Measurements from ENCODE around the gene FADS3.

Gene FADS3, protein sequence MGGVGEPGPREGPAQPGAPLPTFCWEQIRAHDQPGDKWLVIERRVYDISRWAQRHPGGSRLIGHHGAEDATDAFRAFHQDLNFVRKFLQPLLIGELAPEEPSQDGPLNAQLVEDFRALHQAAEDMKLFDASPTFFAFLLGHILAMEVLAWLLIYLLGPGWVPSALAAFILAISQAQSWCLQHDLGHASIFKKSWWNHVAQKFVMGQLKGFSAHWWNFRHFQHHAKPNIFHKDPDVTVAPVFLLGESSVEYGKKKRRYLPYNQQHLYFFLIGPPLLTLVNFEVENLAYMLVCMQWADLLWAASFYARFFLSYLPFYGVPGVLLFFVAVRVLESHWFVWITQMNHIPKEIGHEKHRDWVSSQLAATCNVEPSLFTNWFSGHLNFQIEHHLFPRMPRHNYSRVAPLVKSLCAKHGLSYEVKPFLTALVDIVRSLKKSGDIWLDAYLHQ

DNA sequence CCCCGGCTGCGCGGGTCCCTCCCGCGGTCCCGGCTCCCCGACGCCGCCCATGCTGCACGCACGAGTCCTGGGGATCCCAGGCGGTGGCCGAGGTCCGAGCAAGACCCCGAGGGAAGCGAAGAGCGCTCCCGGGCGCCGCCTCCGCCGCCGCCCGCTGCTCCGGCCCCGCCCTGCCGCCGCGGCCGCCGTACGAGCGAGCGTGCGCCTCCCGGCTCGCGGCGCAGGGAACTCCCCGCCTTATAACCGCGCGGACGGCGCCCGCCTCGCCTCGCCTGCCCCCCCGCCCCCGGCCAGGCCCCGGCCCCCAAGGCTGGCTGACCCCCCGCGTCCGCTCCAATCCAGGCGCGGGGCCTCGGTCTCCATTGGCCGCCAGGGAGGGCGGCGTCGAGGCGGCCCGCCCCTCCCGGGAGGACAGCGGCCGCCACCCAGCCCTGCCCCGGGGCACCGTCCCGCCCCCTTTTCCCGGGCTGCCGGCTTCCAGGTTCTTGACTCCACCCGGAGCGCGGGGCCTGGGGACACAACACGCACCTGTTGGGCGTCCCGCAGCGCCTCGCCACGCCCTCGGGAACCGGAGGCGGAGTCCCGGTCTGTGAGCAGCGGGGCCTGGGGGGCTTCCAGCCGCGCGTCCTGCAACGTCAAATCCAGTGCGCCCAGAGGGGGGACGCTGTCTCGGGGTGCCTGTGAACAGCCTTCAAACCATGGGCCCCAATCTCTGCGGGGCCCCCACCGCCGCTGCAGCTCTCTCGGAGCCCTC is at the start of gene FADS3:
TSS of gene FADS3 (minus strand) at position 215 of the 754 bp plus-strand sequence. CDS start at position 51, 164 bp downstream.
- DNase-seq (ENCODE audit: low read depth) = peak; percentile 33

GRCh38 chr11:61940466-61940865 is 49.1 kb upstream of the FADS3 start:
- no peak for DNase-seq (ENCODE audit: low read depth)

- DNase-seq (ENCODE audit: low read depth) = no peak
These were observed 44.5 kb upstream of the FADS3 start for GRCh38 chr11:61935861-61936260.

- no peak for DNase-seq (ENCODE audit: low read depth)
These were observed 39.6 kb upstream of the FADS3 start for GRCh38 chr11:61930933-61931332.

- no peak for DNase-seq (ENCODE audit: low read depth)
These were observed 37.3 kb upstream of the FADS3 start for GRCh38 chr11:61928606-61929005.

GRCh38 chr11:61927501-61927900 is 36.2 kb upstream of the FADS3 start:
- DNase-seq (ENCODE audit: low read depth) = no peak

- DNase-seq (ENCODE audit: low read depth) = no peak
These were observed 34.9 kb upstream of the FADS3 start for GRCh38 chr11:61926235-61926634.

DNA sequence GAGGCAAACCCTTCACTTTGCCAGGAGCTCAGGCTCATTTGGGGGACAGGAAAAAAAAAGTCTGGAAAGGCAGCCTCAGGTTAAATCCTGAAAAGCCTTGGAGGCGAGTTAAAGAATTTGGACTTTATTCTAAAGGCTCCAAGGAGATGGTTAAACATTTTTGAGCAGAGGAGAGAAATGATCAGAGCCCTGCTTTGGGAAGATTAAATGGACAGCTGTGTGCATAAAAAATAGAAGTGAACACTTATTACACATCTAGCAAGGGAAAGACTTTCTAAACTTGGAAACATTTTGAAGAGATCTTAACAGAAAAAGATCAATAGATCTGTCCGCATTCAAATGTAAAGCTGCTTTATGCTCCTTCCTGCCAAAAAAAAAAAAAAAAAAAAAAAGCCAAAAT is 34.4 kb upstream of the FADS3 start:
- no peak for DNase-seq (ENCODE audit: low read depth)

DNA sequence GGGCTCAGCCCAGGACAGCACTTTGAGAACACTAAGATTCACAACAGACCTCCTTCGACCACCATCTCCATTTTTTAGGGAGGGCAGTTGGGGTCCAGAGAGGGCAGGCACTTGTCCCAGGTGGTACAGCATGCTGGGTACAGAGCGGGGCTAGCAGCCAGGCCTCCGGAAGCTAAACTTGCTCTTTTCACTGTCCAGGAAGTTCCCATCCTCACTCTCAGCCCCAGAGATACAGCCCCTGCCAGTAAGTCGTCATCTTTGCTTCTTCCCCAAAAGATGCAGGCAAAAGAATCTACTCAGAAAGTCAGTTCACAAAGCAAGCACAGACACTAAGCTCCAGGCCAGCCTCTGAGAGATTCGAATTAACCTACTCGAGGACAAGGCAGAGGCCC is 32.7 kb upstream of the FADS3 start:
- no peak for DNase-seq (ENCODE audit: low read depth)

GRCh38 chr11:61923166-61924063 is 32.1 kb upstream of the FADS3 start:
- DNase-seq (ENCODE audit: low read depth) = no peak

- no peak for DNase-seq (ENCODE audit: low read depth)
These were observed 31.2 kb upstream of the FADS3 start for GRCh38 chr11:61922539-61922938.

DNA sequence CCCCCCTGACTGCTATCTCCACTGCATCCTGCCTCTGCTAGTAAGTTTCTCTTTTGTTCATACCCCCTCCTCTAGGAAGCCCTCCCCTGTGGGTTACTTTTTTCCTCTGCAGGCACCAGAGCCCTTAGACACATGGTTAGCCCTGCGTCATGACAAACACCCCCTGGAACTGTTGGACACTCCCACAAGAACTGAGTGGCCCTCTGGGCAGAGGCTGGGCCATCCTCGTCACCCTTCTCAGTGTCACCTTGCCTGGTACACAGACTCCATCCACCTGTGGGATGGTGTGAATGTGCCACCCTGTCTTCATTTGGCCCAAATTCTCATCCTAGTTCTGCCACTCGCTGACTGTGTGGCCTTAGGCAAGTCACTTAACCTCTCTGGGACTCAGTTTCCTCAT is 30.1 kb upstream of the FADS3 start:
- DNase-seq (ENCODE audit: low read depth) = no peak

- no peak for DNase-seq (ENCODE audit: low read depth)
These were observed 28.6 kb upstream of the FADS3 start for GRCh38 chr11:61919705-61920631.

DNA sequence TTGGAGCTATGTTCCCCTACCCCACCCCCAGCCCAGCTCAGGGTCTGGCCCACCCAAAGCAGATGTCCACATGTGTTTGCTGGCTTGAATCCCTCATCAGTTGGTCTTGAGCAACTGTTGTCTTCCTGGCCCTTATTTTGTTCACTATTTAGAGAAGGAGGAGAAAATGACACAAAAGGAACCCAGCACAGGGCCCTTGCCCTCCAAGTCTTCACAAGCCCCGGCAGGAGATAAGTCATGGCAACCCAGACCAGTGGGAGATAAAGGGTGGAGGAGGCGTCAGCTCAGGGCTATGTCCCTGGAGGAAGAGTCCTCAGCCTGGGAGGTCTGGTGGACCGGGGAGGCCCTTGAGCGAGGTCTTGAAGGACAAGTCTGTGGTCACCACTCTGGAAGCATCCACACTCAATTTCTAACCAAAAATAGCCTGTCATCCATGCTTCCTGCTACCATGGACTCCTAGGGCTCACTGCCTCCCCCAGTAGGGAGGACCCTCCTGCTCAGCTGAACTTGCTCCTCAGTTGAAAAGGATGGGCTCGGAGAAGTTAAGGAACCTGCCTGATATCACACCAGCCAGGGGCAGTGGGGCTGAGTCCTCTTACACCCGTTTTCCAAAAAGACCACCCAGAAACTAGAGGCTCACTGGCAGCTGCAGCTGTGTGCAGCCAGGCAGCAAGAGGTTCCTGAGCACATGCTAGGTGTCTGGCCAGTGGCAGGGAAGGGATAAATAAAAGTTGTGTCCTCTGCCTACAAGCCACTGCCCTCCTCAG is 27.8 kb upstream of the FADS3 start:
- no peak for DNase-seq (ENCODE audit: low read depth)

- no peak for DNase-seq (ENCODE audit: low read depth)
These were observed 27.0 kb upstream of the FADS3 start for GRCh38 chr11:61918251-61918937.

GRCh38 chr11:61917334-61918109 is 26.2 kb upstream of the FADS3 start, which contains the start of gene RAB3IL1:
Gene RAB3IL1 (minus strand): TSS chr11:61917566. CDS start chr11:61917367, 199 bp downstream.
- DNase-seq (ENCODE audit: low read depth) = no peak

DNA sequence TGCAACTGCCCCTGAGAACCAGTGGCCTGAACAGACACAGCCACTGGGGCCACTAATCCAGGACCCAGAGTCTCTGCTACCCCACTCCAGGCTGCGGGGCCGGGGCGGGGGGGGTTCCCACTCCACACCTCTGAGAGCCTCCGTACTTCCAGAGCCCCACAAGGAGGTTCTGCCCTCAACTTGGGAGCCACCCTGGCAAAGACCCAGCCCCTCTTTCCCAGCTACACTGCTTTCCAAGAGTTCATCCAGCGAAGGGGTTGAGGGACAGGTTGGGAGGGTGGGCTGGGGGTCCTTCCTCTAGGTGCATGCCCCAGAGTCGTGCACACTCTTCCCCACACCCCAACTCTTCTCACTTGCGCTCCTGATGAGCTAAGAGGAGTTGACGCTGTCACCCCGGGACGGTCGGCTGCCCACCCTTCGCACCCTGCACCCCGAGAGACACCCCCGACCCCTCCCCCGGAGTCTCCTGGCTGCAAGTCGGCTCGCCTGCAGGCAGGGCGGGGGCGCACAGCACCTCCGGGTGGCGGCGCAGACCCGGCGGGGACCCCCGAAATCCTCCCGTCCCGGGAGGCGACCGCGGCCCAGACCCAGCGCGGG is 25.5 kb upstream of the FADS3 start:
- DNase-seq (ENCODE audit: low read depth) = no peak

DNA sequence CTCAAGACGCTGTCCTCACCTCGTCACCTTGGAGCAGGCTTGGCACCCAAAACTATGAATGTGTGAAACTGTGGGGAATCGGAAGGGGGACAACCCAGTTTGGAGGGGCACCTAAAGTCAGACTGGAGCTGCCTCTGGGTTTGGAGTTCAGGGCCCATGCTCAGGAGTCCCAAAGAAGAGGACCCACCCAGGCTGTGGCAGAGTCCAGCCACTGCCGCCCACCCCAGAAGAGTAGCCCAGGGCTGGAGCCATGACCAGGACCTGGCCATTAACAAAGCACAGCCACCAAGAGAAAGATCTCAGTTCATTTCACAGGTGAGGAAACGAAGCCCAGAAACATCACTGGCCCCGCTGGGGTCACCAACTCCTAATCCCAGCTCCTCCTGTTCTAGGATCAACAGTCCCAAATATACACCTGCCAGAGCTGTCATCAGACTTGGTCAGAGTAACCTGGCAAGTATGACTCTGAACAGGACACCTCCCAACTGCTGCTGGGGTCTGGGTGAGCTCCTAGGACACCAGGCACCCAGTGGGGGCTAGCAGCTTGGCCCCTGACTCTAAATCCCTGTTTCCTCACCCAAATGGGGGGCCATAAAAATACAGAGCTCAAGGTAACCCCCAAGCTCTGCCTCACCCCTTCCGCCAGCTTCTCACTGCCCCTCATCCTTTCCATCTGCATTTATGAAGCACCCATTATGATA is 23.3 kb upstream of the FADS3 start:
- DNase-seq (ENCODE audit: low read depth) = no peak

Measured in stimulated activated CD8-positive, alpha-beta memory T cell treated with anti-CD3 and anti-CD28 coated beads, Interleukin-12 subunit alpha, Interleukin-12 subunit beta, amount 100 ng/mL, for 1 hour (primary cell).